ENCODE results near the gene RANBP9.

Gene RANBP9

GRCh38 chr6:13676551-13677156, 35.0 kb downstream of the RANBP9 start:
- DNase-seq, result no peak

GRCh38 chr6:13674533-13675190, 37.0 kb downstream of the RANBP9 start:
- DNase-seq, result peak; percentile 89

- DNase-seq, result no peak
Measured at GRCh38 chr6:13673825-13674444, 37.7 kb downstream of the RANBP9 start.

DNA sequence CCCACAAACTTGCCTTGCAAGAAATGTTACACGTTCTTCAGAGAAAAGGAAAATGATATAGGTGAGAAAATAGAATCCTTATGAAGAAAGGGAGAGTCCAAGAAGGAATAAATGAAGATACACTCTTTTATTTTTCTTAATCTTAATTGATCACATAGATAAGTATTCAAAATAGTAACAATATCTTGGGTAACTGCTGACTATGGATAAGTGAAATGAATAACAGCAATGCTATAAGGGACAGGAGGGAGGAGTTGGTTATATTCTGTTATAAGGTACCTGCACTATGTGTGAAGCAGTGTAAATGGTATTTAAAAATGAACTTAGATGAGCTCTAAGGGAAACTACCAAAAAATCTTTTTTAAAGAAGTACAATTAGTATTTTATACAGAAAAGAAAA, 38.3 kb downstream of the RANBP9 start:
- DNase-seq, result no peak

GRCh38 chr6:13672904-13673303, 38.7 kb downstream of the RANBP9 start:
- no peak for DNase-seq

- no peak for DNase-seq
Measured at GRCh38 chr6:13671548-13672127, 40.0 kb downstream of the RANBP9 start.

GRCh38 chr6:13669476-13669875, 42.2 kb downstream of the RANBP9 start:
- no peak for DNase-seq

DNA sequence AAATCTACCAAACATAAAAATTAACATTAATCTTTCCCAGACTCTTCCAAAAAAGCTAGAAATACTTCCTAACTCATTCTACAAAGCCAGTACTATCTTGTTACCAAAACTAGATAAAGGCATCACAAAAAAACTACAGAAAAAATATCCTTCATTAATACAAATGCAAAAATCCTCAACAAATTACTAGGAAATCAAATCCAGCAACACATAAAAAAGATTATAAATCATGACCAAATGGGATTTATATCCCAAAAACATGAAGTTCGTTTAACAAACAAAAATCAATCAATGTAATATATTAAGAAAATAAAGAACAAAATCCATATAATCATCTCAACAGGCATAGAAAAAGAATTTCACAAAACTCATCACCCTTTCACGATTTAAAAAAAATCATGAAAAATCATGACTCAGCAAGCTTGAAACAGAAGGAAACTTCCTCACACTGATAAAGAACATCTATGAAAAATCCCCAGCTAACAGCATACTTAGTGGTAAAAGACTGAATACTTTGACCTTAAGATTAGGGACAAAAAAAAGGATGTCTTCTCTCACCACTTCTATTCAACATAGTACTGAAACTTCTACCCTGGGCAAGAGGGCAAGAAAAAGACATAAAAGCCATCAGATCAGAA, 43.2 kb downstream of the RANBP9 start:
- DNase-seq, result peak; percentile 83

DNA sequence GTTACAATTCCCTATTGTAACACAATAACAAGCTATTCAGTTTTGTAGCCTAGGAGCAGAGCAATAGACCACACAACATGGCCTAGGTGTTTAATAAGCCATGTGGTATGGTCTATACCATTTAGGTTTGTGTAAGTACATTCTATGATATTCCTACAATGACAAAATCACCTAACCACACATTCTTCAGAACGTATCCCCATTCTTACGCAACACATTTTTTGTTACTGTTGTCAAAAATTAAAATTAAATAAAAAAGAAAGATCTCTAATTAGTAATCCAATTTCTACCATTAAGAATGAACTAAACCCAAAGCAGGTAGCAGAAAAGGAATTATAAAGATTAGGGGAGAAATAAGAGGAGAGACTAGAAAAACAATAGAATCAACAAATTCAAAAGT, 44.0 kb downstream of the RANBP9 start:
- no peak for DNase-seq

- peak; percentile 85 for DNase-seq
Measured at GRCh38 chr6:13666194-13667105, 45.2 kb downstream of the RANBP9 start.

- DNase-seq, result no peak
Measured at GRCh38 chr6:13664703-13665352, 46.8 kb downstream of the RANBP9 start.

DNA sequence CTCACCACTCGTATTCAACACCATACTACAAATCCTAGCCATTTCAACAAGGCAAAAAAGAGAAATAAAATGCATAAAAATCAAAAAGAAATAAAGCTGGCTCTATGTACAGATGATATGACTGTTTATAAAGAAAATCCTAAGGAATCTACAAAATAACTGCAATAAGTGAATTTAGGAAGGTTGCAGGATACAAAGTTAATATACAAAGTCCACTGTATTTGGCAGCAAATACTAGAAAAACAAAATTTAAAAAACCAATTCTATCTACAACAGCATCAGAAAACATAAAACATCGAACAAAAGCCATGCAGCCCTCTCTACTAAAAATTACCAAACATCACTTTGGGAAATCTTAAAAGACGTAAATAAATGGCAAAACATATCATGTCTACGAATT, 47.6 kb downstream of the RANBP9 start:
- no peak for DNase-seq

DNA sequence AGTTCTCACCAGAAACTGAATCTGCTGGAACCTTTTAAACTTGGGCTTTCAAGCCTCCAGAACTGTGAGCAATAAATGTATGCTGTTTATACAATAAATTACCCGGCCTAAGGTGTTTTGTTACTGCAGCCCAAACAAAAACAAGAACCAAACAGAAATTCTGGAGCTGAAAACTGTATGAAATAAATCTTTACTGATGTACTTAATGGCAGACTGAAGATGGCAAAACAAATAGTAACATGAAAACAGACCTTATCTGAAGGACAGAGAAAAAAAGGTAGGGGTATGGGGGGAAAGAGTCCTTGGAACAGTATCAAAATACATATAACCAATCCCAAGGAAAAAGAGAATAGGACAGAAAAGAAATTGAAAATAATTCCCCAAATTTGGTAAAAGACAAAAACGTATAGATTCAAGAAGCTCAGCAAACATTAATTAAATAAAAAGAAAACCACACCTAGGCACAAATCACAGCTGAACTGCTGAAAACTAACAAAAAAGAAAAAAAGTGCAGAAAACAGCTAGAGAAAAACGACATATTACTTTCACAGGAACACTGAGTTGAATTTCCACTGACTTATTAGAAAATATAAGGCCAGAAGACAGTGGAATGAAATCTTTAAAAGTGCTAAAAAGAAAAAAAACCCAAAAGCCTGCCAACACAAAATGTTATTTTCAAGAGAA, 48.8 kb downstream of the RANBP9 start:
- no peak for DNase-seq

- DNase-seq, result no peak
Measured at GRCh38 chr6:13661647-13662046, 50.0 kb downstream of the RANBP9 start.

- no peak for DNase-seq
Measured at GRCh38 chr6:13660893-13661292, 50.7 kb downstream of the RANBP9 start.

DNA sequence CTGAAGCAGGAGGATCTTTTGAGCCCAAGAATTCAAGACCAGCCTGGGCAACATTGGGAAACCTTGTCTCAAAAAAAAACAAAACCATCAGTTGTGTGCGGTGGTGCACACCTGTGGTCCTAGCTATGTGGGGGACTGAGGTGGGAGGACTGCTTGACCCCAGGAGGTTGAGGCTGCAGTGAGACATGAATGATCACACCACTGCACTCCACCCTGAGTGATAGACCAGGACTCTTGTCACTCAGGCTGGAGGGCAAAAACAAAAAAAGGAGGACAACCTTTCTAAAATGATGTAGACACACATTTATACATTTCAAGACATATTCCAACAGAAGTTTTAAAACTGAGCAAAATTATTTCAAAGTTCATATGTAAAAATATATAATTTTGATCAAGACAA, 51.4 kb downstream of the RANBP9 start:
- DNase-seq, result no peak

DNA sequence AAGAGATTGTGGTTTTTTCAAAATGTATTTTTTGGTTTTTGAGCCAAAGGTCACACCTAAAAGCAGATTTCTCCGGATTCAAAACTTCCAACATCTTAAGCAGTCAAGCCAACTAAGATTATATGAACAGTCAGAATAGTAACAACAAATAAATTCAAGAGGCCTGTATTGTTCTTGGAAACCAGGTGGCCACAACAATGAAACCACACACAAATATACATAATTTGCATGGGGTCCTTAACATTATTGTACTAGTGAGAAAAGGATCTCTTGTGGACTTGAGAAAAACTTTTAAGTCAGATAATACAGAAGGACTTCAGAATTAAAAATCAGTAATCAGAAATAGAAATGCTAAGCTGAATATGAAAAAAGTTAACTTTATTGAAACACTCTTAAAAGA, 55.9 kb downstream of the RANBP9 start:
- DNase-seq, result no peak

GRCh38 chr6:13654496-13654895, 57.1 kb downstream of the RANBP9 start:
- no peak for DNase-seq

DNA sequence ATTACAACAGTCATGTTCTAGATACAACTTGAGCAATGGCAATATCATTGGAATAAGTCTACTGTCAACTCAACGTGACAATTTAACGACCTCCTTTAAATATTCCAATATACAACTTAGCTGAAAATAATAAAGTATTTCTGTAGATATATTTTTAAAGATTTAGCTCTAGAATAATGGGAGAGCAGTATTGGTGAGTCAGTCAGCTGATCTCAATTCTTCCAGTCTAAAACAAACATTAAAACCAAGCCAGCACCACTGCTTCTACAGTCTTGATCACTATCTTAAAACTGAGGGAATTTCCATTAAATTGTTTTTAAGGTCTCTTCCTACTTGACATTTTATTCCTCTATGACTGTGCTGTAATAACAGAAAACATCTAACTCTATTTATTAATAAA, 58.3 kb downstream of the RANBP9 start:
- no peak for DNase-seq

- no peak for DNase-seq
Measured at GRCh38 chr6:13649393-13649792, 62.2 kb downstream of the RANBP9 start.

DNA sequence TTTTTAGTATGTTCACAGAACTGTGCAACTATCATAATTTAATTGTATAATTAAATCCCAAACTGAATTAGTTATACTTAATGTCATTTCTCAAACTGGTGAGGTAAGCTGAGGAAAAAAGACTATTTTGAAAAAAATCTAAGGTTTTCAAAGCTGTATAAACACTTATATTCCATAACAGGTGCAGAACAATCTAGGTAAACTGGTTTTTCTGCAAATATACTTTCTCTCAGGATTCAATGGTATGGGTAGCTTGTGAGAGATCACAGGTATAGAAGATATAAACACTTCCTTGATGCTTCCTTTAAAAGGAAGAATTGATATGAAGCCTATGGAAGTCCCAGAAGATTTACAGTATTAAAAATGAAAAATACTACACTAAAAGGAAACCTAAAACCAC, 62.8 kb downstream of the RANBP9 start:
- no peak for DNase-seq

All from hematopoietic multipotent progenitor cell treated with erythropoietin and hydrocortisone succinate and interleukin-3 and kit ligand, for 6 days (in vitro differentiated cells).